ENCODE results near the gene MYO5B. TPM values are rescaled to one million over a fixed set of nuclear protein-coding genes. Genes with fewer than 3 reads are reported as not detected.

MYO5B gene
- total RNA-seq, 1 donor from 2014 or later: 0.21 TPM

GRCh38 chr18:50083708-50084107 lies 111.2 kb downstream of the MYO5B start:
- no peak for TF ChIP-seq CTCF (IDR thresholded peaks at IDR 0.05)
- H3K9me3 ChIP-seq: no peaks in the 10 kb centered on the region
- intact Hi-C loops (cut with DNase I): no loop called here
- no peaks in the 10 kb centered on the region for H3K36me3 ChIP-seq
- H3K27ac ChIP-seq: no peak overlapping the region
- DNase-seq (ENCODE audit: low spot score in 2 of 2): no peak
- no peaks in the 10 kb centered on the region for H3K27me3 ChIP-seq
- no peak overlapping the region for H3K4me3 ChIP-seq
- peaks cover 6 to 18% of the 10 kb centered on the region in 2 donors for H3K4me1 ChIP-seq

- intact Hi-C loops (cut with DNase I): no loop called here
- no peak for DNase-seq (ENCODE audit: low spot score in 2 of 2)
- H3K4me1 ChIP-seq: peaks cover 6 to 18% of the 10 kb centered on the region in 2 donors
- H3K27ac ChIP-seq: peak overlapping the region; percentile 34 to 81
- H3K4me3 ChIP-seq: no peak overlapping the region
- no peak for TF ChIP-seq CTCF (IDR thresholded peaks at IDR 0.05)
- no peaks in the 10 kb centered on the region for H3K27me3 ChIP-seq
- H3K36me3 ChIP-seq: no peaks in the 10 kb centered on the region
- H3K9me3 ChIP-seq: no peaks in the 10 kb centered on the region
Measured at GRCh38 chr18:50080932-50081560, 113.9 kb downstream of the MYO5B start.

- no peak for DNase-seq (ENCODE audit: low spot score in 2 of 2)
- Histone ChIP-seq H3K27ac (peak overlapping the region in 1 of 2 donors; percentile 81), H3K4me3 (no peak overlapping the region), H3K27me3 (no peaks in the 10 kb centered on the region), H3K9me3 (no peaks in the 10 kb centered on the region), H3K36me3 (no peaks in the 10 kb centered on the region), H3K4me1 (peaks cover 6 to 18% of the 10 kb centered on the region in 2 donors)
- TF ChIP-seq CTCF (IDR thresholded peaks at IDR 0.05): no peak
- intact Hi-C loops (cut with DNase I): no loop called here
Measured at GRCh38 chr18:50080316-50080715, 114.6 kb downstream of the MYO5B start.

- H3K4me3 ChIP-seq: no peak overlapping the region
- no peaks in the 10 kb centered on the region for H3K36me3 ChIP-seq
- H3K27ac ChIP-seq: peak overlapping the region in 1 of 2 donors; percentile 81
- intact Hi-C loops (cut with DNase I): no loop called here
- H3K27me3 ChIP-seq: no peaks in the 10 kb centered on the region
- TF ChIP-seq CTCF (IDR thresholded peaks at IDR 0.05): no peak
- DNase-seq (ENCODE audit: low spot score in 2 of 2): peak in 1 of 2 donors; percentile 64
- peaks cover 6 to 18% of the 10 kb centered on the region in 2 donors for H3K4me1 ChIP-seq
- no peaks in the 10 kb centered on the region for H3K9me3 ChIP-seq
Measured at GRCh38 chr18:50079571-50080295, 115.2 kb downstream of the MYO5B start.

GRCh38 chr18:50076277-50076676 lies 118.7 kb downstream of the MYO5B start:
- no peak overlapping the region for H3K27ac ChIP-seq
- no peaks in the 10 kb centered on the region for H3K9me3 ChIP-seq
- no peaks in the 10 kb centered on the region for H3K27me3 ChIP-seq
- no peak for TF ChIP-seq CTCF (IDR thresholded peaks at IDR 0.05)
- H3K36me3 ChIP-seq: no peaks in the 10 kb centered on the region
- peaks cover 6 to 17% of the 10 kb centered on the region in 2 donors for H3K4me1 ChIP-seq
- DNase-seq (ENCODE audit: low spot score in 2 of 2): no peak
- no peak overlapping the region for H3K4me3 ChIP-seq
- intact Hi-C loops (cut with DNase I): no loop called here

Measured in ascending aorta (tissue), 2 donors.